DMS79 treated with DMSO at 0.1 percent for 48 hours (cell line): Measurements from ENCODE around the gene ACSM2B.
"Not testable (repeated sequence)": the region's sequence is repeated elsewhere in the genome, so short reads cannot be mapped to it uniquely, and the experiment has no call there.

ENCODE experiments used
- DNase-seq: peaks from one replicate; lab custom pipeline; 2025; lab: John Stamatoyannopoulos, UW

Gene ACSM2B

GRCh38 chr16:20532284-20532792, 43.8 kb downstream of the ACSM2B start:
- DNase-seq: not testable (repeated sequence)

DNA sequence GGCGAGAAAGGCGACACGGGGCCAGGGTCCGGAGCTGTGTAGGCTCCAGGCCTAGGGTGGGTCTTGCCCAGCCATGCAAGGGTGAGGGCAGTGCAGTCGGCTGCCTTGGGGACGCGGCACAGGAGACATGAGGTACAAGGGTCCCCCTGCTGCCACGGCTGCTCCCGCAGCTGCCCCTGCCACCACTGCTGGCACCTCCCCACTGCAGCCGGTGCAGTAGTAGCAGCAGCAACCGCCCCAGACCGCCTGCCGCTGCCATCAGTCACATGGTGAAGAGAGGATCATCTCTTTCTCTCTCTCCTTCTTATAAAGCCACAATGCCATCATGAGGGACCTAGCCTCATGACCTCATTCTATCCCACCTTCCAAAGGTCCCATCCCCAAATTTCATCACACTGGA, 44.4 kb downstream of the ACSM2B start:
- DNase-seq: not testable (repeated sequence)

- no peak for DNase-seq
Observed at GRCh38 chr16:20520103-20520502, 56.1 kb downstream of the ACSM2B start.

- no peak for DNase-seq
Observed at GRCh38 chr16:20519231-20519630, 56.9 kb downstream of the ACSM2B start.

DNA sequence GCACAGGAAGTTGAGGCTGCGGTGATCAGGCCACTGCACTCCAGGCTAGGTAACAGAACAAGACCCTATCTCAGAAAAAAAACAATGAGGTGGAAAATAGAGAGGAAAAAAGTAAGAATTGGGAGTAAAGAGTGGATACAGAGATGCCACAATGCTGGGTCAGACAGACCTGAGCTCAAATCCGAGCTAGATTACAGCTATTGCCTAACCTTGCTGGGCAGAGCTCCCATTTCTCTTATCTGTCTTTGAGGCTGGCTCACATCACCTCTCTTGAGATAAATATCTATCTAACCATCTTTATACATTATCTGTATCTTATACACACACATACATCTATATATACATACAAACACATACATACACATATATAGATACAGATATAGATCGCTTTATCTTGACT, 59.0 kb downstream of the ACSM2B start:
- DNase-seq: no peak

- no peak for DNase-seq
Observed at GRCh38 chr16:20515688-20516090, 60.5 kb downstream of the ACSM2B start.

GRCh38 chr16:20510323-20510722, 65.8 kb downstream of the ACSM2B start:
- DNase-seq: no peak

- no peak for DNase-seq
Observed at GRCh38 chr16:20507280-20507679, 68.9 kb downstream of the ACSM2B start.

GRCh38 chr16:20504418-20504817, 71.7 kb downstream of the ACSM2B start:
- no peak for DNase-seq

DNA sequence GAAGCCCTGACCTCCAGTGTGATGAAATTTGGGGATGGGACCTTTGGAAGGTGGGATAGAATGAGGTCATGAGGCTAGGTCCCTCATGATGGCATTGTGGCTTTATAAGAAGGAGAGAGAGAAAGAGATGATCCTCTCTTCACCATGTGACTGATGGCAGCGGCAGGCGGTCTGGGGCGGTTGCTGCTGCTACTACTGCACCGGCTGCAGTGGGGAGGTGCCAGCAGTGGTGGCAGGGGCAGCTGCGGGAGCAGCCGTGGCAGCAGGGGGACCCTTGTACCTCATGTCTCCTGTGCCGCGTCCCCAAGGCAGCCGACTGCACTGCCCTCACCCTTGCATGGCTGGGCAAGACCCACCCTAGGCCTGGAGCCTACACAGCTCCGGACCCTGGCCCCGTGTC, 84.7 kb downstream of the ACSM2B start:
- not testable (repeated sequence) for DNase-seq

DNA sequence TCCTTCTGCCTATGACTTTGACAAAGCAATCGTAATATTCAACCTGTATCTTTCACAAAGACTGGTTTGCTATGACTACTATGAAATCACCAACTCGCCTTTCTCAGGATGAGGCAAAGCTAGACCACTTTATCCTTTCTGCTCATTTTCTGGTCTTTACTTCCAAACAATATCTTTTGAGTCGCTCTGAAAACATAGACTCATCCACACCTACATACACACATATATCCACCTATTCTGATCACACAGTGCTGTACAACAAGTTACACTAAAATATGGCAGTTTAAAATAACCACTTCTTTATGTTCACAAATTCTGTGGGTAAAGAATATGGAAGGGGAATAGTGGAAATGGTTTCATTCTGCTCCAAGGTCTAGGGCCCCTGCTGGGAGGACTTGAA, 85.2 kb downstream of the ACSM2B start:
- not testable (repeated sequence) for DNase-seq
